A549 (cell line): ENCODE data around the gene PSPH. TPM values are rescaled to one million over a fixed set of nuclear protein-coding genes. Genes with fewer than 3 reads are reported as not detected.

Experiments used
- JUN ChIP-seq, 2 experiments: fragments of >200 bp; sonication (Bioruptor Twin); formaldehyde crosslinking; IDR thresholded peaks; 2 replicates in 1 of 2; 3 replicates in 1 of 2; pipeline ENCODE4 v1.6.1; 2016 to 2017
- polyA plus RNA-seq, 4 experiments: library from polyadenylated mRNA; depleted of rRNA in 3 of 4; stranded (reverse); fragments of >200 nt; fragmentation: RNase III in 1 of 4; extraction: RNeasy Plus Mini Kit Qiagen cat#74134 plus additional on column Dnase treatment in 1 of 4; gene quantifications; 2 replicates in 3 of 4; 3 replicates in 1 of 4; pipeline ENCODE4 v1.2.3, GENCODE V29; 2011 to 2017
- small RNA-seq, 6 experiments: library from RNA; depleted of rRNA; stranded (forward); fragments of <200 nt; gene quantifications; one replicate each; pipeline ENCODE3, GENCODE V24; 2012
- TF ChIP-seq, protein P1 (sequence below): fragments of 150-350 bp; IDR thresholded peaks from 2 replicates; pipeline ENCODE4 v1.6.1; 2014; ENCODE audit warnings: low read depth, mild to moderate bottlenecking, low read length
- TF ChIP-seq, protein P2 (sequence below): fragments of >200 bp; sonication (Bioruptor Twin); formaldehyde crosslinking; IDR thresholded peaks from 3 replicates; pipeline ENCODE4 v1.6.1; 2016

PSPH gene
- polyA plus RNA-seq, 2 of the 4 experiments (the other 2 are of a cell fraction): 60.9 to 64.7 TPM

DNA sequence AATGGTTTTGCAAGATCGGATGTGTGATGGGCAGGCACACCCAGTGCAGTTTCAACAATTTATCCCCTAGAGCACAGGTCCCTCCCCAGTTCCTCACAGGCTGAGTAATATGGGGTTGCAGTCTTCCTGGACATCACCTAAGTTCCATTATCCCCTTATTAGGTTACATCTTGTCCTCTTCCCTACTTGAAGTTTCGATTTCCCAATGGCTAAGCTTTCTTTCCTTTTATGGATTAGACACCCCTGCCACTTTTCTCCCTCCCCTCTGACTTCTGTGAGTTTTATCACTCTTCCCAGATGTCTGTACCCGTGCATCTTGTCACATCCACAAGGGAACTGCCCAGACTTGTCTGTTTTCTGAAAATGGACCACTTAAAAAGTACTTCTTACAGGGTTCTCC is 89.2 kb downstream of the PSPH start (continued):
- TF ChIP-seq, protein P1, sequence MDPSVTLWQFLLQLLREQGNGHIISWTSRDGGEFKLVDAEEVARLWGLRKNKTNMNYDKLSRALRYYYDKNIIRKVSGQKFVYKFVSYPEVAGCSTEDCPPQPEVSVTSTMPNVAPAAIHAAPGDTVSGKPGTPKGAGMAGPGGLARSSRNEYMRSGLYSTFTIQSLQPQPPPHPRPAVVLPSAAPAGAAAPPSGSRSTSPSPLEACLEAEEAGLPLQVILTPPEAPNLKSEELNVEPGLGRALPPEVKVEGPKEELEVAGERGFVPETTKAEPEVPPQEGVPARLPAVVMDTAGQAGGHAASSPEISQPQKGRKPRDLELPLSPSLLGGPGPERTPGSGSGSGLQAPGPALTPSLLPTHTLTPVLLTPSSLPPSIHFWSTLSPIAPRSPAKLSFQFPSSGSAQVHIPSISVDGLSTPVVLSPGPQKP: no peak
- TF ChIP-seq, protein P2, sequence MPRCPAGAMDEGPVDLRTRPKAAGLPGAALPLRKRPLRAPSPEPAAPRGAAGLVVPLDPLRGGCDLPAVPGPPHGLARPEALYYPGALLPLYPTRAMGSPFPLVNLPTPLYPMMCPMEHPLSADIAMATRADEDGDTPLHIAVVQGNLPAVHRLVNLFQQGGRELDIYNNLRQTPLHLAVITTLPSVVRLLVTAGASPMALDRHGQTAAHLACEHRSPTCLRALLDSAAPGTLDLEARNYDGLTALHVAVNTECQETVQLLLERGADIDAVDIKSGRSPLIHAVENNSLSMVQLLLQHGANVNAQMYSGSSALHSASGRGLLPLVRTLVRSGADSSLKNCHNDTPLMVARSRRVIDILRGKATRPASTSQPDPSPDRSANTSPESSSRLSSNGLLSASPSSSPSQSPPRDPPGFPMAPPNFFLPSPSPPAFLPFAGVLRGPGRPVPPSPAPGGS: no peak
- no peak for TF ChIP-seq JUN (IDR thresholded peaks at IDR 0.05)
- TF ChIP-seq, all 56 proteins: peak for 0

Small RNA genes within 50 kb of the gene (small RNA-seq; reads per million reads assigned to genes)
- gene SNORA15: 0 to 0.97 (median 0) reads per million in 6 experiments
- gene SNORA22B: 0 to 2.7 (median 0) reads per million in 6 experiments

Other genes starting within 250 kb of the PSPH start
- not detected in 2 replicates for gene SEPTIN14, start 188.7 kb downstream of the PSPH start, polyA plus RNA-seq (2011; rRNA removed)
- gene SEPTIN14, start 188.7 kb downstream of the PSPH start, polyA plus RNA-seq (2017; fragmentation: RNase III; extraction: RNeasy Plus Mini Kit Qiagen cat#74134 plus additional on column Dnase treatment): 0.01 to 0.03 TPM in 2 of 3 replicates, not detected in the other
- gene ZNF713, start 164.0 kb downstream of the PSPH start, polyA plus RNA-seq (2011; rRNA removed): 1.9 and 2.2 TPM in 2 replicates
- 1.1 to 1.2 TPM (median 1.1 TPM) in 3 replicates for gene ZNF713, start 164.0 kb downstream of the PSPH start, polyA plus RNA-seq (2017; fragmentation: RNase III; extraction: RNeasy Plus Mini Kit Qiagen cat#74134 plus additional on column Dnase treatment)
- gene MRPS17, start 99.6 kb downstream of the PSPH start, polyA plus RNA-seq (2011; rRNA removed): 33.0 and 36.3 TPM in 2 replicates
- 28.7 to 30.8 TPM (median 29.1 TPM) in 3 replicates for gene MRPS17, start 99.6 kb downstream of the PSPH start, polyA plus RNA-seq (2017; fragmentation: RNase III; extraction: RNeasy Plus Mini Kit Qiagen cat#74134 plus additional on column Dnase treatment)
- gene NIPSNAP2, start 86.9 kb downstream of the PSPH start, polyA plus RNA-seq (2011; rRNA removed): 96.2 and 135 TPM in 2 replicates
- 47.5 to 50.2 TPM (median 48.2 TPM) in 3 replicates for gene NIPSNAP2, start 86.9 kb downstream of the PSPH start, polyA plus RNA-seq (2017; fragmentation: RNase III; extraction: RNeasy Plus Mini Kit Qiagen cat#74134 plus additional on column Dnase treatment)
- gene CCT6A, start 321 bp upstream of the PSPH start, polyA plus RNA-seq (2011; rRNA removed): 444 and 520 TPM in 2 replicates
- 334 to 378 TPM (median 337 TPM) in 3 replicates for gene CCT6A, start 321 bp upstream of the PSPH start, polyA plus RNA-seq (2017; fragmentation: RNase III; extraction: RNeasy Plus Mini Kit Qiagen cat#74134 plus additional on column Dnase treatment)
- 85.2 TPM in 2 replicates for gene SUMF2, start 12.8 kb upstream of the PSPH start, polyA plus RNA-seq (2011; rRNA removed)
- 94.8 to 112 TPM (median 106 TPM) in 3 replicates for gene SUMF2, start 12.8 kb upstream of the PSPH start, polyA plus RNA-seq (2017; fragmentation: RNase III; extraction: RNeasy Plus Mini Kit Qiagen cat#74134 plus additional on column Dnase treatment)
- 0.41 and 0.44 TPM in 2 replicates for gene PHKG1, start 41.5 kb upstream of the PSPH start, polyA plus RNA-seq (2011; rRNA removed)
- gene PHKG1, start 41.5 kb upstream of the PSPH start, polyA plus RNA-seq (2017; fragmentation: RNase III; extraction: RNeasy Plus Mini Kit Qiagen cat#74134 plus additional on column Dnase treatment): 0.77 to 1.2 TPM (median 1.0 TPM) in 3 replicates
- gene CHCHD2, start 55.0 kb upstream of the PSPH start, polyA plus RNA-seq (2011; rRNA removed): 400 and 495 TPM in 2 replicates
- gene CHCHD2, start 55.0 kb upstream of the PSPH start, polyA plus RNA-seq (2017; fragmentation: RNase III; extraction: RNeasy Plus Mini Kit Qiagen cat#74134 plus additional on column Dnase treatment): 606 to 623 TPM (median 615 TPM) in 3 replicates
- gene NUPR2, start 65.0 kb upstream of the PSPH start, polyA plus RNA-seq (2011; rRNA removed): not detected in 2 replicates
- gene NUPR2, start 65.0 kb upstream of the PSPH start, polyA plus RNA-seq (2017; fragmentation: RNase III; extraction: RNeasy Plus Mini Kit Qiagen cat#74134 plus additional on column Dnase treatment): not detected in 3 replicates